Measurements from ENCODE around the gene LRBA. TPM values are rescaled to one million over a fixed set of nuclear protein-coding genes. Genes with fewer than 3 reads are reported as not detected.

Gene LRBA
- total and polyA plus RNA-seq, 12 donors, result 6.2 to 31.2 (median 23.9) TPM

DNA sequence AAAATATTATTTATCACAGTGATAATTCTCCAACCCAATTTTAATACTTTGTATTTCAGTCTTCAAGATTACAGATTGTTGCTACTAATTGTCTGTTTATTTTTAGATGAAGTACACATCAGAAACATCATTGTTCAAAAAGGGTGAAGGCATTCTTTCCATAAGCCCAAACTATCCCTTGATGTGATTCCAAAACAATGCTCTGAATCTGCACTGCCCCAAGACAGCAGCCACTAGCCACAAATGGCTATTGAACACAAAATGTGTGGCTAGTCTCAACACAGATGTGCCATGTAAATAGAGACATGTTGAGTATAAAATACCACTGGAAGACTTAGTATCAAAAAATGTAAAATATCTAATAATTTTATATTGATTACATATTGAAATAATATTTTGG, 583.9 kb downstream of the LRBA start:
- no peaks in the 10 kb centered on the region for H3K9me3 ChIP-seq
- no peak for DNase-seq
- intact Hi-C loops (cut with DNase I), result no loop called here
- no peaks in the 10 kb centered on the region for H3K4me1 ChIP-seq
- TF ChIP-seq, protein P1, sequence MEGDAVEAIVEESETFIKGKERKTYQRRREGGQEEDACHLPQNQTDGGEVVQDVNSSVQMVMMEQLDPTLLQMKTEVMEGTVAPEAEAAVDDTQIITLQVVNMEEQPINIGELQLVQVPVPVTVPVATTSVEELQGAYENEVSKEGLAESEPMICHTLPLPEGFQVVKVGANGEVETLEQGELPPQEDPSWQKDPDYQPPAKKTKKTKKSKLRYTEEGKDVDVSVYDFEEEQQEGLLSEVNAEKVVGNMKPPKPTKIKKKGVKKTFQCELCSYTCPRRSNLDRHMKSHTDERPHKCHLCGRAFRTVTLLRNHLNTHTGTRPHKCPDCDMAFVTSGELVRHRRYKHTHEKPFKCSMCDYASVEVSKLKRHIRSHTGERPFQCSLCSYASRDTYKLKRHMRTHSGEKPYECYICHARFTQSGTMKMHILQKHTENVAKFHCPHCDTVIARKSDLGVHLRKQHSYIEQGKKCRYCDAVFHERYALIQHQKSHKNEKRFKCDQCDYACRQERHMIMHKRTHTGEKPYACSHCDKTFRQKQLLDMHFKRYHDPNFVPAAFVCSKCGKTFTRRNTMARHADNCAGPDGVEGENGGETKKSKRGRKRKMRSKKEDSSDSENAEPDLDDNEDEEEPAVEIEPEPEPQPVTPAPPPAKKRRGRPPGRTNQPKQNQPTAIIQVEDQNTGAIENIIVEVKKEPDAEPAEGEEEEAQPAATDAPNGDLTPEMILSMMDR (IDR thresholded peaks at IDR 0.05), result no peak
- no peaks in the 10 kb centered on the region for H3K27me3 ChIP-seq
- ATAC-seq, result no peak
- peaks cover 0 to 21% (median 0%) of the 10 kb centered on the region in 9 donors for H3K36me3 ChIP-seq
- no peak overlapping the region for H3K27ac ChIP-seq
- H3K4me3 ChIP-seq, result no peak overlapping the region

DNA sequence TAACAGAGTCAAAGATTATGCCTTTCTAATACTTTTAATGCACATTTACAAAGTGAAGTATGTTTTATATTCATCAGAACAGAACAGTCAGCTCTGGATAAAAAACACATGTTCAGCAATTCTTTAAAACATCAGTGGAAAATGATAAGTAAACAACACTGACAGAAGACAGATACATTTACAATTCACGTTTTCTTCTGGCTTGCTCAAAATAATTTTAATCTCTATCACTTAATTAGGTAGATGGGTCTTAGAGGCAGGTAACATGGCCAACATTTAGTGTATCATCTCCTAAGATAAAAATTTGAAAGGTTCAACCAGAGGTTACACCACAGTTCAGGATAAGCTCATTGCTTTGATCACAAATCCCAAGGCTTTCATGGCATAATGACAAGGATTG, 589.9 kb downstream of the LRBA start:
- intact Hi-C loops (cut with DNase I), result no loop called here
- TF ChIP-seq, protein P1 (IDR thresholded peaks at IDR 0.05), result no peak
- no peak for DNase-seq
- no peak for ATAC-seq
- H3K27ac ChIP-seq, result no peak overlapping the region
- no peaks in the 10 kb centered on the region for H3K9me3 ChIP-seq
- no peaks in the 10 kb centered on the region for H3K27me3 ChIP-seq
- H3K4me1 ChIP-seq, result no peaks in the 10 kb centered on the region
- H3K4me3 ChIP-seq, result no peak overlapping the region
- WGBS, 2 donors, result 22 to 52% methylated on average over 1 of the region's 1 CpG
- peaks cover 0 to 6% (median 0%) of the 10 kb centered on the region in 9 donors for H3K36me3 ChIP-seq

GRCh38 chr4:150423503-150423902, 591.6 kb downstream of the LRBA start:
- 95 to 96% methylated on average over 12 of the region's 12 CpGs for WGBS, 2 donors
- H3K27ac ChIP-seq, result no peak overlapping the region
- TF ChIP-seq, protein P1 (IDR thresholded peaks at IDR 0.05), result no peak

GRCh38 chr4:150423074-150423473, 592.0 kb downstream of the LRBA start:
- H3K4me1 ChIP-seq, result no peaks in the 10 kb centered on the region
- no peak overlapping the region for H3K4me3 ChIP-seq
- no peak for ATAC-seq
- DNase-seq, result no peak
- 90 to 93% methylated on average over 13 of the region's 13 CpGs for WGBS, 2 donors
- H3K27ac ChIP-seq, result no peak overlapping the region
- TF ChIP-seq, protein P1 (IDR thresholded peaks at IDR 0.05), result no peak
- peaks cover 0 to 6% (median 0%) of the 10 kb centered on the region in 9 donors for H3K36me3 ChIP-seq
- H3K9me3 ChIP-seq, result no peaks in the 10 kb centered on the region
- no peaks in the 10 kb centered on the region for H3K27me3 ChIP-seq
- intact Hi-C loops (cut with DNase I), result loop anchor here in 1 of 10 donors (5.0 kb wide), 1 partner anchor 1481 kb away; no protein-coding TSS in a partner anchor

More at GRCh38 chr4:150423503-150423902, 591.6 kb downstream of the LRBA start:
- intact Hi-C loops (cut with DNase I), result loop anchor here in 1 of 10 donors (5.0 kb wide), 1 partner anchor 1481 kb away; no protein-coding TSS in a partner anchor
- H3K9me3 ChIP-seq, result no peaks in the 10 kb centered on the region
- H3K4me3 ChIP-seq, result no peak overlapping the region
- no peak for ATAC-seq
- no peaks in the 10 kb centered on the region for H3K27me3 ChIP-seq
- no peak for DNase-seq
- peaks cover 0 to 6% (median 0%) of the 10 kb centered on the region in 9 donors for H3K36me3 ChIP-seq
- H3K4me1 ChIP-seq, result no peaks in the 10 kb centered on the region
